Dermis microvascular lymphatic vessel endothelial cell (primary cell): ENCODE results near the gene TKFC. TPM values are rescaled to one million over a fixed set of nuclear protein-coding genes. Genes with fewer than 3 reads are reported as not detected.

ENCODE experiments used
- DNase-seq, 2 donors: peaks; one replicate each; pipeline versions ENCODE4 v3.0.0 to v3.0.0-alpha.2; 2010; ENCODE audit warnings: low read depth in 2 of 2
- total RNA-seq: library from RNA; depleted of rRNA; stranded (reverse); fragments of >200 nt; gene quantifications from 2 replicates; pipeline ENCODE4 v1.2.1, GENCODE V29; 2014

Gene TKFC
- total RNA-seq, 1 donor from 2014 or later = 13.2 TPM

DNA sequence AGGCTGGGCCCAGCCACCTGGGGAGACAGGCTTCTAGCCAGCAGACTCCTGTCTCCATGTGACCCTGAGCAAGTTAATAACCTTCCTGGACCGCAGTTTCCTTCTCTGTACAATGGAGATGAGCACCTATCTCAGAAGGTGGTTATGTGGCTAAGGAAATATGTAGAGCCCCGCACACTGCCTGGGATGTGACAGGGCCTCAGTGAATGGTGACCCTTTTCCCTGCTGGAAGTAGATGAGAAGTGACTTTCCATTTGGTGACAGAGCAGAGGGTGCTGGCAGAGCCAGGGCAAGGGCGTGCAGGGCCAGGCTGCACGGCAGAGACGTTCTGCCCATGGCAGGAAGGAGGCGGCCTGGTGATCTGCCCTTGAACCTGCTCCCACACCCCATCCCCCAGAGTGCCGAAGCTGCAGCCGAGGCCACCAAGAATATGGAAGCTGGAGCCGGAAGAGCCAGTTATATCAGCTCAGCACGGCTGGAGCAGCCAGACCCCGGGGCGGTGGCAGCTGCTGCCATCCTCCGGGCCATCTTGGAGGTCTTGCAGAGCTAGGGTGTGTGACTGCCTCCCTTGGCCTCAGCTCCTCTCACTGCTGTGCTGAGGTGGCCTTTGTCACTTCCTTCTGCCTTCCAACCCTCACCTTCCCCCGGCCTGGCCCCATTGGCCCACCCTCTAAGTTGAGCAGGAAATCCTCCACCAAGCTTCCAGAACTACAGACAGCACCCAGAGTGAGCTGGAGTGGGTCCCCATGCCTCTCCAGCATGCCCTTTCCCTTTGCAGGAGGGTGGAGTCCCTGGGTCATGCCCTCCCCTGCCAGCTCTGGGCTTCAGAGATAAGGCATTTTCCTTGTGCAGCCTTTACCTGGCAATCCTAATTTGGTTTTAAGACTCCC is 13.2 kb downstream of the TKFC start:
- DNase-seq = no peak

DNA sequence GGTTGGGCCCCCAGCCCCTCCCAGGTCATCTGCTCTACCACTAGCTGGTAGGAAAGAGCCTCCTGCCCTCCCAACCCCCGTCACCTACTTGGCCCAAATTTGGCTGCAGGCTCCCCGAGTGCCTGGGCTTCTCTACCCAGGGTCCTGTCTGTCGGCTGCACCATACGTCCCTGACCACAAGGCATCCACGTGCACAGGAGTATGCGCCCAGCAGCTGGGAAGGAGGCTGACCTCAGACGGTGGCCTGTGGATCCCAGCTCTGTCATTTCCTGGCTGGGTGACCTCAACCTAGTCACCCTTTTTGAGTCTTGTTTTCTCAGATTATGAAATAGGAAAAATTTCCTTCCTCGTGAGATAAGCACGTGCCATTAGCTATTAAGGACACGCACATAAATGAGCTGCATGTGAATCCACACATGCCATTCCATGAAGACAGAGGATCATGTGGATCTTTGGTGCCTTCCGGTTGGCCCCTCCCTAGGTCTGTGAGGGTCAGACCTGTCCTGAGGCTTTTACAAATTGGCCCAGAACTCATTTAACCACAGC is 15.0 kb downstream of the TKFC start:
- peak; percentile 87 to 98 for DNase-seq

DNA sequence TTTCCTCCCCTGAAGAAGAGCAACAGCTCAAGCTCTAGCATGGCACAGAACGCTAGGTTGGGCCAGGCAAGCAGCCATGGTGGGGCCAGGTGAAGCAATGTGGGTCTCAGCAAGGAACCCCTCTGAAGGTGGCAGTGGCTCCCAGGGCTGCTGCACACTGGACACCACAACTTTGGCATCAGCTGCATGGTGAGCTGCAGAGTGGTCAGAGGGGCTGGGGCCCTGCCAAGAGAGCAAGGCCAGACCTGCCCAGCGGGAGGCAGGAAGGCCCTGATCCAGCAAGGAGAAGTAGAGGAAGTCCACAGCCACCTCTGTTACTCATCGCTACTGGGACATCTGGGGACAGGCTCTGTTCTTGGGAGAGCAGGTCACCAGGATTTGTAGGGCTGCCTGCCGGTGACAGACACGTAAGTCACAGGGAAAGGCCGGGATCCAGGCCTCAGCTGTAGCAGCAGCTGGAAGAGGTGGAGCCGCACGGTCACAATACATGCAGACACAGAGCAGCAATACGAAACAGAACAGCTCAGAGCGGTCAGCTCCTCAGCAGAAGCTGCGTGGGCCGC is 16.2 kb downstream of the TKFC start:
- peak in 1 of 2 donors; percentile 6 for DNase-seq

DNA sequence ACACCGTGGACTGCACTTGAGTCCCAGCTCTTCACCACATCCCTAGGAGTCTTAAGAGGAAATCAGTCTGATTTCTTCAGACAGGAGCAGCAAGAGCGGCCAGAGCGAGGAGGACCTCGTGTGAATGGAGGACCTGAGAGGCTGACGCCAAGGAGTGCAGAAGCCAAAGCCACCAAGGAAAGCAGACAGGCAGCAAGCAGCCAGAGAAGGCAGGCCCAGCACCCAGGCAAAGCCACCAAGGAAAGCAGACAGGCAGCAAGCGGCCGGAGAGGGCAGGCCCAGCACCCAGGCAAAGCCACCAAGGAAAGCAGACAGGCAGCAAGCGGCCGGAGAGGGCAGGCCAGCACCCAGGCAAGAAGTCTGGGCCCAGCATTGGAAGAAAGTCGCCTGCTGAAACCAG is 16.9 kb downstream of the TKFC start:
- DNase-seq = no peak

DNA sequence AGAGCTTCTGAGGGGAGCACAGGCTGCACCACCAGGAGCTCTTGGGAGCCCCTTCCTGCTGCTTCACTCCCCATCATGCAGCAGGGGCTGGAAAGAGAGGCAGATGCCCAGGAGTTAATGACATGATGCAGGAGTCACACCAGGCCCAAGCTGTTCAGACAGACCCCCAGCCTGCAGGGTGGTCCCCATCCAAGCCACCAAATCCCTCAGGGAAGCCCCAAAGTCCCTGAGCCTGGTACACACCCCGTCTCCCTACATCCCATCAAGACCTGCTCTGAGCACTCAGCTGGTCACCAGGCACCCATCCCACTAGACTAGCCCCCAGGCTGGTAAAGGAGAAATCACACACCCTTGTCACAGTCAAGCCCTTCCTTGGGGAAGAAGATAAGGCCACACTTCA is 17.3 kb downstream of the TKFC start:
- DNase-seq = no peak

DNA sequence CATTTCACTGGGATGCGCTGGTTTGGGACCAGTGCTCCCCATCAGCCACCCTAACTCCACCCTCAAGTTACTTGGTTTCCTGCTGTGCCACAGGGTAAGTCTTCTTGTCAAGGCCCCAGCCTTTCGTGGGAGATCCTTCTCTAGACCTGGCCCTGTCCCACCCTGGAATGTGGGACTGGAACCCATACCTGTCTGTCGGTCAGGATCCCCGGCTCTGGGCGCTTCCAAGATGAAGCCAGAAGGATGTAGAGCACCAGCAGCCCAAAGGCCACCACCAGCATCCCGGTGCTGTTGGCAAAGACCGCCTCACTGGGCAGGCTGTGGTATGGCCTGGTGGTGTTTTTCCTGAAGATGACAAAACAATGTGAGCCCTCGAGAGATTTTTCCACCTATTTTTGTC is 17.8 kb downstream of the TKFC start:
- DNase-seq = no peak

DNA sequence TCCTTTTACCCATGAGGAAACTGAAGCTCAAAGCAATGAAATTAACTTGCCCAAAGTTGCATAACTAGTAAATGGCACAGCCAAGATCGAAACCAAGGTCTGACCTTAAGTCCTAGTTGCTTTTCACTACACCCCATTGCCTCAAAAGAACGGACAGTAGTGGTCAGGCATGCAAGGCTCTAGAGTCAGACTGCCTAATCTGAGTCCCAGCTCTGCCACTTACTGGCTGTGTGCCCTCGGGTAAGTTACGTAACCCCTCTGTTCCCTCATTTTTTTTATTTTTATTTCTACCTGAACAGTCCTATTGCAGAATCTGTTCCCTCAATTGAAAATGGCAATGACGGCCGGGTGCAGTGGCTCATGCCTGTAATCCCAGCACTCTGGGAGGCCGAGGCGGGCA is 19.0 kb downstream of the TKFC start:
- DNase-seq = no peak

DNA sequence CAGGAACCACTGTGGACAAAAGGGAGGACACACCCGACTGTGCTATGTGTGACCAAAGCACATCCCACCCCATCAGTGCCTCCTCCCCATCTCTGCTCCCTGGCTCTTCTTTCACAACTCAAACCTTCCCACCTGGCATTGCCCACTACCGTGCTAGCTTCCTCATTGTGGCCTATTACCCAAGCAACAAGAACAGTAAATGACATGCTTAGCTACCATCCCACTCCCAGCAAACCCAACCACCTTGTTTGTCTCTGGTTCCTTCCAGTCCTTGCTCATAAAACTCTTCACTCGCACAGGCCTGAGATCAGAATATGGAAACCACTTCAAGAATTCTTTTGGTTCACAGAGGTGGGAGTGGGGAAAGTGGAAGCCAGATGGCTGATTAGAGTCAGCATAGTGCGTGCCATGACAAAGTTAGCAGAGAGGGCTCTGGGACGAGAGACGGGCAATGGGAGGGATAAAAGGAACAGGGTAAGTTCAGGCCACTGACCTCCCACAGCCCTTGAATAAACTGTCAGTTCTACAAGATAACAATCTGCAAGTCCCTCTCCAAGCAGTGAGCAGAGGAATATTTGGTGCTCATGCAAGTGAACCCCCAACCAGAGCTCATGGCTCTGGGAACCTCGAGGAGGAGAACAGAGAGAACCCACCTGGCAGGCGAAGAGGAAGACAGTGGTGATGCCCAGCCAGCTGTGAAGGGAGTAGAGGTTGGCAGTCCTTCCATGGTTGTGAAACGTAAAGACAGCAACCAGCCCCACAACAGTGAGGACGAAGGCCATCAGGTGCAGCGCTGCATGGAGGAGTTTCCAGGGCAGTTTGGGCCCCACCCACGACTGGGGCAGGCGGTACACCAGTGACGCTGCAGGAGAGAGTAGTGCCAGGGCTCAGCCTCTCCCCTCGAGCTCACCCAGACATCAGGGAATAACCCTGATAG is 20.4 kb downstream of the TKFC start:
- no peak for DNase-seq

DNA sequence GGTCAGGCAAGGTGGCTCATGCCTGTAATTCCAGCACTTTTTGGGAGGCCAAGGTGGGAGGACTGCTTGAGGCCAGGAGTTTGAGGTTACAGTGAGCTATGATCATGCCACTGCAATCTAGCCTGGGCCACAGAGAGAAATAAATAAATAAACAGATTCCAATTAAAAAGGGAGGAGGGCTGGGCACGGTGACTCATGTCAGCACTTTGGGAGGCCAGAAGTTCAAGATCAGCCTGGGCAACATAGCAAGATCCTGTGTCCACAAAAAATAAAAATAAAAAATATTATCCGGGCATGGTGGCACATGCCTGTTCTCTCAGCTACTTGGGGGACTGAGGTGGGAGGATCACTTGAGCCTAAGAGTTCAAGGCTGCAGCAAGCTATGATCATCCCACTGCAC is 21.2 kb downstream of the TKFC start:
- no peak for DNase-seq

DNA sequence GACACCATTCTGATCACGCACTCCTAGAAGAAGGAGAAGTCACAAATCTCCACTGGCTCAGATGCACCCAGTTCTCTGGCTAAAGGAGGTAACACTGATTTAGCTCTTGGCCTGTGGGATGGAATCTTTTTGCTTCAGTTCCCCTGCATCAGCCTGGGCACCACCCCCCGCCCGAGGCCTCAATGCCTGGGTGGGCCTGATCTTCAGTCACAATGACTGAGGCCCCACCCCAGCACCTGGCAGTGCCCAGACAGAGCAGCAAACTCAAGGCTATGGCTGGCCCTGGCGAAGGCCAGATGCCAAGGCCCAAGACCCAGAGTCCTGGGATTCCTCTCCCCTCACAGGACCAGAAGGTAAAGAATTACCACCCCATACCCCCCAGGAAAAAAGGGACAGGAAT is 23.7 kb downstream of the TKFC start:
- no peak for DNase-seq

DNA sequence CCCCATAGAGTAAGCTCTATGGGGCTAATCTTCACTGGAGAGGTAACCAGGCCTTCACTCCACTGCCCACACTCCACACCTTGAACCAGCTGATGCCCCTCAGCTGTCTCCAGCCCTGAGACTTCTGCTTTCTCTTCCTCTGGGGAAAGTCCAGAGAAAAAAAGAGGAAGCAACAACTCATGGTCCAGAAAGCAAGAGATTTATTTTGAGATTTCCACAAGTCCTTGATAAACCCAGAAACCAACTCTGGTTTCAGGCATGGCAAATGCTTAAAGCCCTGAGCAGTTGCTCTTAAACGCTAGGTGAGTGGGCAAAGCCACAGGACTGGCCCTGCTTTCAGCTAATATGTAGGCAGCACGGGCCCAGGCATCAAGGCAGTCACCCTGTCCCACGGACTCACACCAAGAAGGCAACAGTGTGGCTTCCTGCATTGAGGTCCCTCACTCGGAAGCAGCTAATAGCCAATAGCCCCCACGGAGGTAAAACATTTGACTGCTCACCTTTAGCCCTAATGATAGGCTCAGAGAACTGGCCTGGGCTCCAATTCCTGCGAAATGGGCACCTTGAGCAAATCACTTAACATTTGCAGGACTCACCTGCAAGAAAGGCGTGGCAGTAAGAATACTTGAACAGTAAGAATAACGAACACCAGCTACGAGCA is 24.3 kb downstream of the TKFC start:
- no peak for DNase-seq

DNA sequence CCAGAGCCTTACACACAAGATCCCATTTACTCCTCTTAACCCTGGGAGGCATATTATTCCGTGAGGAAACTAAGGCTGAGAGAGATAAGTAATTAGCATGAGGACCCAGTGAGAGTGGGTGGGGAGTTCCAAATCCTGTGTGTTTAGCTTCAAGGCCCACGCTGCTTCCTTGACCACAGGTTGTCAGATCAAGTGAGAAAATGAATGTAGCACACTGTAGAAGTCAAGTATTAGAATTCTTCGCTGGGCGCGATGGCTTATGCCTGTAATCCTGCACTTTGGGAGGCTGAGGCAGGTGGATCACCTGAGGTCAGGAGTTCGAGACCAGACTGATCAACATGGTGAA is 24.8 kb downstream of the TKFC start:
- DNase-seq = no peak

DNA sequence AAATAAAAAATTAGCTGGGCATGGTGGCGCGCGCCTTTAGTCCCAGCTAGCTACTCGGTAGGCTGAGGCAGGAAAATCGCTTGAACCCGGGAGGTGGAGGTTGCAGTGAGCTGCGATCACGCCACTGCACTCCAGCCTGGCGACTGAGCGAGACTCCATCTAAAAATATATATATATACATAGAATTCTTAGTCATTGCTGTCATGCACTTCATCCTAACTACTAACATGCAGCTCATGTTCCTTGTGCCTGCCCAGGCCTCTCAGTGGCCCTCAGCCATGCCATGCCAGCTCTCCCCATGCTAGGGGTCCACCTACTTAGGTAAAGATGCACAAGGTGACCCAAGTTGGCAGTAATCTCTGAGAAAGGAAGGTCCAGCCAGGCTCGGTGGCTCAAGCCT is 25.5 kb downstream of the TKFC start:
- DNase-seq = no peak

DNA sequence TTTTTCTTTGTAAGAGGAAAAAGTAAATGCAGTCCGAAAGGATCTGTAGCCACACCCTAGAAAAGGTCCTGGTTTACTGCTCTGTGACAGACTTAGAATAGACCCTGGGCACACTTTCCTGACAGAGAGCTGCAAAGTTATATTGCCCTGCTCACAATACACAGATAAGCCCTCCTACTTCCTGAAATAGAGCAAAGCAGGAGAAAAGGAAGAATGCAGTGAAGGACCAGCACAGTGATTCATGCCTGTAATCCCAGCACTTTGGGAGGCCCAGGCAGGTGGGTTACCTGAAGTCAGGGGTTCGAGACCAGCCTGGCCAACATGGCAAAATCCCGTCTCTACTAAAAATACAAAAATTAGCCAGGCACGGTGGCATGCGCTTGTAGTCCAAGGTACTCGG is 26.5 kb downstream of the TKFC start:
- peak in 1 of 2 donors; percentile 57 for DNase-seq

DNA sequence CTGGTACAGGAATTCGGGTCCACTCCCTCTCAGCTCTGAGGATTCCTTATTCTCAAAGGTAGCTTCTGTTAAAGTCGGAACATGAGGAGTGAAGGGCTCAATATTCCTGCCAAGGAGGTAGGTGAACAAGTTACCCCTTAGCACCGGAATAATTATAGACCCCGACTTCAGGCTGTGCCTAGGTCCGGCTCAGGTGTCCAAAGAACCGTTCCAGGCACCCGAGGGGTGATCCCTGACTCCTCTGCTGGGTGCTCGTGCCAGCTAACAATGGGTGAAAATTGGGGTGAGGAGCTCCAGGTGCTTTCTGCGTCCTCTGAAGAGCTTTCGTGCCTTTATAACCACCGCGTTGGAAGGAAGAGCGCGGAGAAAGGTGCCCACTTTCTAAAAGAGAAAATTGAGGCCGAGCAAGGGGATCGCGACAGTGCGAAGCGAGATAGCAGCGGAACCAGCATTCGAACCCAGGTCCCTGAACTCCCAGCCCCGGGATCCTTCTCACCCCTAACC is 28.3 kb downstream of the TKFC start:
- no peak for DNase-seq

DNA sequence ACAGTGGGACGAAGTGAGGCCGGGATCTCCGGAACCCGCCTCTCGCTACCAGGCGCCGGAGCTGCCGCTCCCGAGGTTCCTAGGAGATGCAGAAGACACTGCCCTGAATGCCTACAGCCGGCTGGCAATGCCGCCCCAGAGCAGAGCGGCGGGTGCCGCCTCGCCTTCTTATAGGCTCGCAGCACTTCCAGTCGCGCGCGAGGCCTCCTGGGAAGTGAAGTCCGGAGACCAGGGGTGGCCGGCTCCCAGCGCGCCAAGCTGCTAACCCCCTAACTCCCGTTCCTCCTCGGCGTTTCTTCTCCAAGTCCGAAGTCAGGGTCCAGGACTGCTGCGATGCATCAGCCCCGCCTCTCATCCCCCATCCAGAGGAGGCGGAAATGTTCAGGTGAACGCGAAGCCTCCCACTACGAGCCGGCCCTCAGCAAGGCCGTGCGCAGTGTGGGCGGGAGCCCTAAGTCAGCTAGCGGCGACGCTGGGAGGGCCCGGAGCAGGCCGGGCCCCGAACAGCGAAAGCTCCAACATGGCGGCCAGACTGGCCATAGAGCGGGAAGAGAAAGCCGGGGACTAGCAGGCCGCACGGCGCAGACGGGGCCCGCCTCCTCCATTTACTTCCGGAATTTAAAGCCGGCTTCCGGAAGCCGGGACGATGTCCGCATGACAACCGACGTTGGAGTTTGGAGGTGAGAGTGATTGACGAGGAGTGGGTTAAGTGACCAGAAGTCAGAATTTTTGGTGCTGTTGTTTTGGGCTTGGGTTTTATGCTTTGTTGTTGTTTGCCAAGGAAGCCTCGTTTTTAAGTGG is 28.9 kb downstream of the TKFC start, which contains the start of the genes CYB561A3 and TMEM138:
TSS of gene CYB561A3 (minus strand) at position 142 of the 801 bp plus-strand sequence. CDS start 5,169 bp downstream, outside the sequence.
TSS of gene TMEM138 (plus strand) at position 634 of the 801 bp plus-strand sequence. CDS start 2,017 bp downstream, outside the sequence.
- DNase-seq = peak; percentile 86 to 95

DNA sequence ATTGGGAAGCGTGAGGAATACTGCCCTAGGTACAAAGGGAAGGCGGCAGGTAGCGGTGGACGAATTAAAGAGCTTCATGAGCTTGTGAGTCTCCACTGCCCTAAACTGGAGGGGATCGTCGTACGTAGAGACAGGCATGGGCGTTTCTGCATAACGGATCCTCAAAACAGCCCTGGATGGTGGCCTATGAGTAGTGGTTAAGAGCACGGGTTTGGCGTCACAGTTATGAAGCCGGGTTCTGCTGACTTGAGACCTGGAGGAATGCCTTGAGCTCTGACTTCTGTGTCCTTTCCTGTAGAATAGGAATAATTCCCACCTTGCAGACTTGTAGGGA is 29.5 kb downstream of the TKFC start:
- peak in 1 of 2 donors; percentile 58 for DNase-seq

DNA sequence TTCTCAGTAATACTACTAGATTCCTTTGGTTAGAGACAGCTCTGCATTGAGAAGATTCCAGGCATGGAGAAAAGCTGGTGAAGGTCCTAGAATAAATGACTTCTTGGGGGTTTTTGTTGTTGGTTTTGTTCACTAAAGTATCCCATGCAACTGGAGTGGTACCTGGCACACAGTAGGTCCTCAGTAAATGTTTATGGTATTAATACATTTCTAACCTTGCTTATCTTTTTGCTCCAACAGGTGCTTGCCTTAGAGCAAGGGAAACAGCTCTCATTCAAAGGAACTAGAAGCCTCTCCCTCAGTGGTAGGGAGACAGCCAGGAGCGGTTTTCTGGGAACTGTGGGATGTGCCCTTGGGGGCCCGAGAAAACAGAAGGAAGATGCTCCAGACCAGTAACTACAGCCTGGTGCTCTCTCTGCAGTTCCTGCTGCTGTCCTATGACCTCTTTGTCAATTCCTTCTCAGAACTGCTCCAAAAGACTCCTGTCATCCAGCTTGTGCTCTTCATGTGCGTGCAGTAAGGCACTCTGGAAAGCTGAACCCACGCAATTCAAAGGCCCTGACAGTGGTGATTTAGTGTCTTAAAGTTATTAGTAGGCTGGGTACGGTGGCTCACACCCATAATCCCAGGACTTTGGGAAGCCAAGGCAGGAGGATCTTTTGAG is 31.1 kb downstream of the TKFC start:
- no peak for DNase-seq

DNA sequence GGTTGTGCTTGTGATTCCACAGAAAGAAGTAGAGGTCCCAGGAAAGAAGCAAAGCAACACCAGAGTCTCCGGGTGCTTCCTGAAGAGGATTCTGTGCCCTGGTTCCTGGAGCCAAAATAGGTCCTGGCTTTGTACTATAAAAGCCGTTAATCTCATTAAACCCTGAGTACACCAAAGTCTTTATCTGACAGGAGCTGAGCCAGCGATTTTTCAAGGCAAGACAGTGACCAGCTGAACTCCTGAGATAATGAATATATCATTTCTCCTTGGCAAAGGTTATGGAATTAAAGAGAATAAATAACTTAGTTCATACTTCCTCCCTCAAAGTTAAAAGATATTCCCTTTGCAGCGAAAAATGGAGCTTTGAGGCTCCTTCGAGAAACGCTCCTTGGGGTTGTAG is 34.4 kb downstream of the TKFC start:
- DNase-seq = no peak

DNA sequence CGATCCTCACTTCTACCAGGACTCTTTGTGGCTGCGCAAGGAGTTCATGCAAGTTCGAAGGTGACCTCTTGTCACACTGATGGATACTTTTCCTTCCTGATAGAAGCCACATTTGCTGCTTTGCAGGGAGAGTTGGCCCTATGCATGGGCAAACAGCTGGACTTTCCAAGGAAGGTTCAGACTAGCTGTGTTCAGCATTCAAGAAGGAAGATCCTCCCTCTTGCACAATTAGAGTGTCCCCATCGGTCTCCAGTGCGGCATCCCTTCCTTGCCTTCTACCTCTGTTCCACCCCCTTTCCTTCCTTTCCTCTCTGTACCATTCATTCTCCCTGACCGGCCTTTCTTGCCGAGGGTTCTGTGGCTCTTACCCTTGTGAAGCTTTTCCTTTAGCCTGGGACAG is 35.6 kb downstream of the TKFC start:
- DNase-seq = no peak
